Thoracic aorta (tissue), 2 donors: ENCODE results near the gene SLC13A3. TPM values are rescaled to one million over a fixed set of nuclear protein-coding genes. Genes with fewer than 3 reads are reported as not detected.

Experiments
- ATAC-seq: fragments of 150-250 bp; one replicate; pipeline ENCODE4 v1.8.0; 2017; ENCODE audit warnings: low read depth; ENCODE audit not compliant: insufficient number of reproducible peaks, low FRiP score
- DNase-seq: peaks from one replicate; pipeline ENCODE4 v3.0.0-alpha.2; 2020; ENCODE audit warnings: low spot score
- H3K27ac ChIP-seq, 2 donors: fragments of 200-600 bp; sonication (generic); 1 replicate in 1 of 2; 2 replicates in 1 of 2; pipeline ENCODE4 v1.5.1; 2016; ENCODE audit warnings: mild to moderate bottlenecking in 2 of 2, moderate library complexity in 2 of 2
- H3K27me3 ChIP-seq: fragments of 200-600 bp; sonication (generic); replicated peaks from 2 replicates; pipeline ENCODE4 v1.6.0; 2016; ENCODE audit warnings: mild to moderate bottlenecking; ENCODE audit not compliant: insufficient read depth
- H3K36me3 ChIP-seq: fragments of 200-600 bp; sonication (generic); one replicate; pipeline ENCODE4 v1.5.1; 2016
- H3K4me1 ChIP-seq, 2 donors: fragments of 200-600 bp; sonication (generic); 1 replicate in 1 of 2; 2 replicates in 1 of 2; pipeline versions ENCODE4 v1.5.1 to v1.6.0; 2016; ENCODE audit warnings: low read depth in 2 of 2, mild to moderate bottlenecking in 1 of 2; ENCODE audit not compliant: control insufficient read depth in 1 of 2
- H3K4me3 ChIP-seq: fragments of 200-600 bp; sonication (generic); 2 replicates; pipeline ENCODE4 v1.5.1; 2016; ENCODE audit warnings: mild to moderate bottlenecking
- H3K9me3 ChIP-seq: fragments of 200-600 bp; sonication (generic); 2 replicates; pipeline ENCODE4 v1.5.1; 2016
- CTCF ChIP-seq: fragments of 200-600 bp; sonication (generic); IDR thresholded peaks from one replicate; pipeline ENCODE4 v1.5.1; 2019; ENCODE audit warnings: antibody characterized with exemption
- total RNA-seq, 2 donors: library from RNA; depleted of rRNA; stranded (reverse); fragments of >200 nt; gene quantifications; one replicate each; pipeline versions ENCODE4 v1.1.0 to v1.2.3, GENCODE V29; 2016

SLC13A3 gene
- total RNA-seq, 2 donors from 2014 or later: 3.2 to 4.9 TPM

DNA sequence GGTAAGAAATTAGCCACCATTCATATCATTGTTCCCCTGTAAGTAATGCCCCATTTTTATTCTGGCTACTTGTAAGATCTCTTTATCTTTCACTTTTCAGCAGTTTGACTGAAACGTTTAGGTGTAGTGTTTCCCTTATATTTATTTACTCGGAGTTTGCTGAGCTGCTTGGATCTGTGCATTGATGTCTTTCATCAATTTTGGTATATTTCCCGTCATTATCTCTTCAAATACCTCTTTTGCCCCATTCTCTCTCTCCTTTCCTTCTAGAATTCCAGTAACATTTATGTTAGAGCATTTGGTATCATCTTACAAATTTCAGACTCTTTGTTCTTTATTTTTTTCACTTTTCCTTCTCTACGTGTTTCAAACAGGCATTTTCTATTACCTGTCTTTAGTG lies 9.2 kb upstream of the SLC13A3 start:
- H3K27ac ChIP-seq: no peak overlapping the region
- no peak for TF ChIP-seq CTCF
- DNase-seq (no peak), ATAC-seq (no peak)
- no peaks in the 10 kb centered on the region for H3K27me3 ChIP-seq
- no peak overlapping the region for H3K4me3 ChIP-seq
- no peaks in the 10 kb centered on the region for H3K36me3 ChIP-seq
- no peaks in the 10 kb centered on the region for H3K9me3 ChIP-seq
- H3K4me1 ChIP-seq: no peaks in the 10 kb centered on the region

- H3K9me3 ChIP-seq: no peaks in the 10 kb centered on the region
- H3K4me3 ChIP-seq: no peak overlapping the region
- ATAC-seq: no peak
Observed at GRCh38 chr20:46657618-46658017, 6.4 kb upstream of the SLC13A3 start.

DNA sequence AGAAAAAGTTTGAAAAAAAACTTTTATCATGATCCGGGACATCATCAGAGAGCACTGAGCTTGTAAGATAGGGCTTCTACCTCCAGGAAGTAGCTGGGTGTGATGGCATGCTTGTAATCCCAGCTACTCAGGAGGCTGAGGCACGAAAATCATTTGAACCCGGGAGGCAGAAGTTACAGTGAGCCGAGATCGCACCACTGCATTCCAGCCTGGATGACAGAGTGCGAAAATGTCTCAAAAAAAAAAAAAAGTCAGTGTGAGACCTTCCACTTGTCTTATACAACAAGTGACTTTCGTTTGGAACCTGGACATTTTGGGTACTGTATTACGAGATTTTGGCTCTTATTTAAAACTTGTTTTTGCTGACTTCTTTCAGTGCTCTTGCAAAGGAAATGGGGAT lies 5.9 kb upstream of the SLC13A3 start:
- no peak overlapping the region for H3K27ac ChIP-seq
- no peaks in the 10 kb centered on the region for H3K27me3 ChIP-seq
- H3K9me3 ChIP-seq: no peaks in the 10 kb centered on the region
- ATAC-seq (no peak), DNase-seq (no peak)
- no peaks in the 10 kb centered on the region for H3K36me3 ChIP-seq
- TF ChIP-seq CTCF: no peak
- H3K4me1 ChIP-seq: no peaks in the 10 kb centered on the region
- H3K4me3 ChIP-seq: no peak overlapping the region

More at GRCh38 chr20:46657618-46658017, 6.4 kb upstream of the SLC13A3 start:
- TF ChIP-seq CTCF: no peak
- Histone ChIP-seq H3K4me1 (no peaks in the 10 kb centered on the region), H3K27ac (no peak overlapping the region), H3K36me3 (no peaks in the 10 kb centered on the region), H3K27me3 (no peaks in the 10 kb centered on the region)
- no peak for DNase-seq

GRCh38 chr20:46652699-46653098 lies 1.4 kb upstream of the SLC13A3 start:
- no peak for DNase-seq
- Histone ChIP-seq H3K27ac (no peak overlapping the region), H3K27me3 (peaks cover 3% of the 10 kb centered on the region), H3K4me3 (no peak overlapping the region), H3K9me3 (no peaks in the 10 kb centered on the region), H3K36me3 (no peaks in the 10 kb centered on the region), H3K4me1 (peaks cover 0 to 9% of the 10 kb centered on the region in 2 donors)
- ATAC-seq: no peak
- no peak for TF ChIP-seq CTCF

GRCh38 chr20:46650575-46651090 lies 626 bp downstream of the SLC13A3 start:
- DNase-seq (no peak), ATAC-seq (no peak)
- H3K27me3 ChIP-seq: peaks cover 3% of the 10 kb centered on the region
- no peak for TF ChIP-seq CTCF
- peak overlapping the region; percentile 26 for H3K4me3 ChIP-seq
- H3K27ac ChIP-seq: no peak overlapping the region
- H3K36me3 ChIP-seq: no peaks in the 10 kb centered on the region
- peaks cover 0 to 19% of the 10 kb centered on the region in 2 donors for H3K4me1 ChIP-seq
- H3K9me3 ChIP-seq: no peaks in the 10 kb centered on the region
